Nephron (organoid): ENCODE data around the gene GPR62.

Experiments
- H3K27ac Mint-ChIP-seq, 3 experiments: 2 replicates each; pipeline ENCODE4 v1.8.0; 2020; ENCODE audit warnings: mixed read lengths in 3 of 3, mild to moderate bottlenecking in 2 of 3, moderate library complexity in 1 of 3
- H3K27me3 Mint-ChIP-seq: 2 replicates; pipeline ENCODE4 v1.8.0; 2021; ENCODE audit warnings: low read depth, mild to moderate bottlenecking, moderate library complexity, mixed read lengths
- H3K36me3 Mint-ChIP-seq: 2 replicates; pipeline ENCODE4 v1.8.0; 2020; ENCODE audit warnings: low read depth, mixed read lengths
- H3K4me1 Mint-ChIP-seq: 2 replicates; pipeline ENCODE4 v1.8.0; 2020; ENCODE audit warnings: mixed read lengths
- H3K4me3 Mint-ChIP-seq, 3 experiments: 2 replicates each; pipeline ENCODE4 v1.8.0; 2020; ENCODE audit warnings: mild to moderate bottlenecking in 3 of 3, mixed read lengths in 3 of 3, moderate library complexity in 2 of 3
- H3K9me3 Mint-ChIP-seq: 2 replicates; pipeline ENCODE4 v1.8.0; 2020; ENCODE audit warnings: mixed read lengths
- TF ChIP-seq, protein P1 (sequence below), 3 experiments: fragments of 200-600 bp; sonication (generic); IDR thresholded peaks; one replicate each; pipeline ENCODE4 v1.5.0; 2021; ENCODE audit warnings: antibody characterized with exemption in 3 of 3; ENCODE audit not compliant: unreplicated experiment in 3 of 3

GPR62 gene

GRCh38 chr3:51982838-51983577 is 27.8 kb downstream of the GPR62 start, which contains the start of gene ACY1:
Gene ACY1, plus strand, starts transcription at chr3:51983535. Its CDS starts 530 bp downstream, at chr3:51984065.
- H3K36me3 Mint-ChIP-seq = no peaks in the 10 kb centered on the region

GRCh38 chr3:51983578-51984268 is 28.5 kb downstream of the GPR62 start:
- Mint-ChIP-seq H3K9me3 (no peaks in the 10 kb centered on the region), H3K4me1 (peaks cover 18% of the 10 kb centered on the region), H3K27ac (peak overlapping the region; percentile 95 to 99 (median 97)), H3K27me3 (no peaks in the 10 kb centered on the region), H3K4me3 (peak overlapping the region; percentile 87 to 92 (median 92)), H3K36me3 (no peaks in the 10 kb centered on the region)
- TF ChIP-seq, protein P1, sequence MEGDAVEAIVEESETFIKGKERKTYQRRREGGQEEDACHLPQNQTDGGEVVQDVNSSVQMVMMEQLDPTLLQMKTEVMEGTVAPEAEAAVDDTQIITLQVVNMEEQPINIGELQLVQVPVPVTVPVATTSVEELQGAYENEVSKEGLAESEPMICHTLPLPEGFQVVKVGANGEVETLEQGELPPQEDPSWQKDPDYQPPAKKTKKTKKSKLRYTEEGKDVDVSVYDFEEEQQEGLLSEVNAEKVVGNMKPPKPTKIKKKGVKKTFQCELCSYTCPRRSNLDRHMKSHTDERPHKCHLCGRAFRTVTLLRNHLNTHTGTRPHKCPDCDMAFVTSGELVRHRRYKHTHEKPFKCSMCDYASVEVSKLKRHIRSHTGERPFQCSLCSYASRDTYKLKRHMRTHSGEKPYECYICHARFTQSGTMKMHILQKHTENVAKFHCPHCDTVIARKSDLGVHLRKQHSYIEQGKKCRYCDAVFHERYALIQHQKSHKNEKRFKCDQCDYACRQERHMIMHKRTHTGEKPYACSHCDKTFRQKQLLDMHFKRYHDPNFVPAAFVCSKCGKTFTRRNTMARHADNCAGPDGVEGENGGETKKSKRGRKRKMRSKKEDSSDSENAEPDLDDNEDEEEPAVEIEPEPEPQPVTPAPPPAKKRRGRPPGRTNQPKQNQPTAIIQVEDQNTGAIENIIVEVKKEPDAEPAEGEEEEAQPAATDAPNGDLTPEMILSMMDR (IDR thresholded peaks at IDR 0.05; ENCODE audit: unreplicated experiment in 3 of 3) = no peak

More at GRCh38 chr3:51982838-51983577, 27.8 kb downstream of the GPR62 start, which contains the start of gene ACY1:
- Mint-ChIP-seq H3K27ac (peak within 1 kb of the TSS; percentile 95 to 99 (median 97)), H3K4me3 (peak within 1 kb of the TSS; percentile 87 to 92 (median 92)), H3K4me1 (peaks cover 18% of the 10 kb centered on the region), H3K27me3 (no peaks in the 10 kb centered on the region), H3K9me3 (no peaks in the 10 kb centered on the region)
- TF ChIP-seq, protein P1 (IDR thresholded peaks at IDR 0.05; ENCODE audit: unreplicated experiment in 3 of 3) = no peak

DNA sequence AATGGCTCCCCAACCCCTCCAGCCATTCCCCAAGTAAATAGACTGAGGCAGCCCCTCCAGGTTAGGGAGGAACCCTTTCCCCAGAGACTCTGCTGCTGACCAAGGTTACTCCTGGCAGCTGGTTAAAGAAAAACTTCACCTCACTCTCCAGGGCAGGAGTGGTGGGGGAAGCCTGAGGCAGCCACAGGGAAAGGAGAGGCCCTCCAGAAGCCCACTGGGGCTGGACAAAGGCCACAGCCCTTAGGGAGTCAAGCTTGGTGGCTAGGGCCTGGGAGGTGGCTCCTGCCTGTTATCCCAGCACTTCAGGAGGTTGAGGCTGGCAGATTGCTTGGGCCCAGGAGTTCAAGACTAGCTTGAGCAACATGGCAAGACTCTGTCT is 29.1 kb downstream of the GPR62 start:
- no peaks in the 10 kb centered on the region for H3K36me3 Mint-ChIP-seq
- TF ChIP-seq, protein P1 (IDR thresholded peaks at IDR 0.05; ENCODE audit: unreplicated experiment in 3 of 3) = no peak
- H3K27me3 Mint-ChIP-seq = no peaks in the 10 kb centered on the region
- peak overlapping the region; percentile 95 to 99 (median 97) for H3K27ac Mint-ChIP-seq
- peaks cover 18% of the 10 kb centered on the region for H3K4me1 Mint-ChIP-seq
- H3K4me3 Mint-ChIP-seq = peak overlapping the region; percentile 87 to 92 (median 92)
- no peaks in the 10 kb centered on the region for H3K9me3 Mint-ChIP-seq

GRCh38 chr3:51985063-51985462 is 29.9 kb downstream of the GPR62 start:
- peak overlapping the region; percentile 77 to 87 (median 78) for H3K4me3 Mint-ChIP-seq

GRCh38 chr3:51986010-51986947 is 31.1 kb downstream of the GPR62 start:
- H3K4me3 Mint-ChIP-seq = peak overlapping the region in 2 of 3 experiments; percentile 16 to 57
- peak overlapping the region in 1 of 3 experiments; percentile 97 for H3K27ac Mint-ChIP-seq
- no peaks in the 10 kb centered on the region for H3K27me3 Mint-ChIP-seq
- peaks cover 2% of the 10 kb centered on the region for H3K36me3 Mint-ChIP-seq
- H3K9me3 Mint-ChIP-seq = no peaks in the 10 kb centered on the region
- H3K4me1 Mint-ChIP-seq = peaks cover 19% of the 10 kb centered on the region
- TF ChIP-seq, protein P1 (IDR thresholded peaks at IDR 0.05; ENCODE audit: unreplicated experiment in 3 of 3) = no peak

More at GRCh38 chr3:51985063-51985462, 29.9 kb downstream of the GPR62 start:
- H3K9me3 Mint-ChIP-seq = no peaks in the 10 kb centered on the region
- H3K36me3 Mint-ChIP-seq = no peaks in the 10 kb centered on the region
- peak overlapping the region; percentile 95 to 99 (median 97) for H3K27ac Mint-ChIP-seq
- H3K4me1 Mint-ChIP-seq = peaks cover 18% of the 10 kb centered on the region
- TF ChIP-seq, protein P1 (IDR thresholded peaks at IDR 0.05; ENCODE audit: unreplicated experiment in 3 of 3) = no peak
- H3K27me3 Mint-ChIP-seq = no peaks in the 10 kb centered on the region
